K562 (cell line): ENCODE results near the gene ACAT1. TPM values are rescaled to one million over a fixed set of nuclear protein-coding genes. Genes with fewer than 3 reads are reported as not detected.
"Not testable (repeated sequence)": the region's sequence is repeated elsewhere in the genome, so short reads cannot be mapped to it uniquely, and the experiment has no call there.

Source experiments
- ATAC-seq: fragments of 200-7000 bp; cut with Tn5 transposase; 3 replicates; pipeline ENCODE4 v1.9.1; 2020; ENCODE audit warnings: moderate library complexity
- BruUV-seq: library from RNA; stranded (reverse); fragments of 400-500 nt; replicated peaks from 2 replicates; lab custom pipeline; 2021; lab: Mats Ljungman, UMichigan
- CTCF ChIA-PET: fragments of 300-600 bp; formaldehyde crosslinking; extraction: SDS; loops from one replicate; lab custom pipeline; 2021; ENCODE audit warnings: low intra/inter-chr PET ratio; lab: Yijun Ruan, JAX
- POLR2A ChIA-PET: fragments of 300-600, 350-650 bp; sonication (Branson Sonifier 250); formaldehyde crosslinking; extraction: SDS; loops from one replicate; lab custom pipeline; 2021; ENCODE audit warnings: antibody characterized with exemption, inconsistent platforms; lab: Yijun Ruan, JAX
- DNase-seq, 4 experiments: peaks; one replicate each; pipeline versions ENCODE4 v3.0.0 to v3.0.0-alpha.2; 2011 to 2018; ENCODE audit warnings: low spot score in 3 of 4, mixed read lengths in 3 of 4; ENCODE audit errors: extremely low read depth in 1 of 4
- FAIRE-seq: peaks from 2 replicates; lab custom pipeline; 2011; peaks lifted over from hg19 to GRCh38; lab: Jason Lieb, UNC
- H2AFZ ChIP-seq: 2 replicates; pipeline ENCODE4 v1.6.0; 2011; ENCODE audit warnings: low read depth, low read length, control low read depth, inconsistent platforms
- H3K27ac ChIP-seq: fragments of 200-600 bp; 3 replicates; pipeline ENCODE4 v1.8.0; 2011; ENCODE audit warnings: low read depth, mild to moderate bottlenecking, control low read depth, inconsistent platforms, low read length, moderate library complexity, mixed read lengths; ENCODE audit errors: extremely low read depth
- H3K27me3 ChIP-seq, 2 experiments: fragments of 300-600 bp in 1 of 2; 2 replicates in 1 of 2; 3 replicates in 1 of 2; pipeline versions ENCODE4 v1.6.0 to v1.8.0; 2011; ENCODE audit warnings: inconsistent platforms in 2 of 2, low read length in 2 of 2, mild to moderate bottlenecking in 1 of 2, mixed read lengths in 1 of 2, moderate library complexity in 1 of 2; ENCODE audit not compliant: control insufficient read depth in 2 of 2, insufficient read depth in 2 of 2
- H3K36me3 ChIP-seq: fragments of 300-600 bp; 3 replicates; pipeline ENCODE4 v1.8.0; 2011; ENCODE audit warnings: mild to moderate bottlenecking, low read length, inconsistent platforms; ENCODE audit not compliant: control insufficient read depth, insufficient read depth
- H3K4me1 ChIP-seq, 2 experiments: fragments of 200-600 bp in 1 of 2; replicated peaks in 1 of 2; 2 replicates in 1 of 2; 3 replicates in 1 of 2; pipeline versions ENCODE4 v1.5.1 to v1.8.0; 2011; ENCODE audit warnings: inconsistent platforms in 2 of 2, low read length in 2 of 2, mild to moderate bottlenecking in 1 of 2, mixed read lengths in 1 of 2, moderate library complexity in 1 of 2; ENCODE audit not compliant: control insufficient read depth in 2 of 2, insufficient read depth in 2 of 2
- H3K4me2 ChIP-seq: 2 replicates; pipeline ENCODE4 v1.6.1; 2011; ENCODE audit warnings: low read length, control low read depth, inconsistent platforms, mixed read lengths; ENCODE audit not compliant: insufficient read depth
- H3K4me3 ChIP-seq: fragments of 200-600 bp; sonication (generic), shearing (Covaris generic); 2 replicates; pipeline ENCODE4 v1.5.1; 2016; ENCODE audit warnings: control low read depth, inconsistent platforms
- H3K79me2 ChIP-seq: fragments of 200-600 bp; 3 replicates; pipeline ENCODE4 v1.8.0; 2011; ENCODE audit warnings: low read length, inconsistent platforms; ENCODE audit not compliant: control insufficient read depth, insufficient read depth
- H3K9ac ChIP-seq, 2 experiments: 2 replicates each; pipeline versions ENCODE4 v1.6.0 to v1.6.1; 2011; ENCODE audit warnings: low read depth in 2 of 2, low read length in 2 of 2, control low read depth in 1 of 2, inconsistent platforms in 1 of 2, mild to moderate bottlenecking in 1 of 2, mixed read lengths in 1 of 2; ENCODE audit not compliant: insufficient read depth in 1 of 2
- H3K9me1 ChIP-seq: one replicate; pipeline ENCODE4 v1.6.0; 2011; ENCODE audit warnings: inconsistent platforms, mild to moderate bottlenecking, low read length, moderate library complexity; ENCODE audit not compliant: control insufficient read depth, insufficient read depth
- H3K9me3 ChIP-seq: replicated peaks from 2 replicates; pipeline ENCODE4 v1.5.1; 2011; ENCODE audit warnings: low read depth, low read length, inconsistent platforms; ENCODE audit not compliant: control insufficient read depth, insufficient read depth
- H4K20me1 ChIP-seq: replicated peaks from 2 replicates; pipeline ENCODE4 v1.6.1; 2011; ENCODE audit warnings: low read length, inconsistent platforms, mixed read lengths; ENCODE audit not compliant: control insufficient read depth, insufficient read depth
- GATA2 ChIP-seq: sonication (generic); formaldehyde crosslinking; IDR thresholded peaks from 2 replicates; pipeline ENCODE4 v1.4.0; 2020; ENCODE audit warnings: mild to moderate bottlenecking, missing genetic modification reagents
- MBD1 ChIP-seq: fragments of 250-450 bp; sonication (Bioruptor Pico); IDR thresholded peaks from 2 replicates; pipeline ENCODE4 v1.8.0; 2022; ENCODE audit warnings: inconsistent platforms
- MECOM ChIP-seq: fragments of 250-450 bp; sonication (Bioruptor Pico); IDR thresholded peaks from 2 replicates; pipeline ENCODE4 v1.8.0; 2022; ENCODE audit warnings: inconsistent platforms
- SMARCE1 ChIP-seq: fragments of 450-650 bp; IDR thresholded peaks from 2 replicates; pipeline ENCODE4 v1.7.1; 2016; ENCODE audit warnings: mild to moderate bottlenecking
- USF1 ChIP-seq: sonication (generic); formaldehyde crosslinking; IDR thresholded peaks from 2 replicates; pipeline ENCODE4 v1.9.0; 2022; ENCODE audit warnings: mild to moderate bottlenecking, missing genetic modification reagents
- WGBS: fragments of 100-300 bp; shearing (Covaris generic); methylation state at CpG from one replicate; pipeline ENCODE4 v1.1.6; 2016; ENCODE audit warnings: low coverage, mixed read lengths; ENCODE audit not compliant: insufficient coverage; ENCODE audit errors: missing lambda C conversion rate; 5-methylcytosine and 5-hydroxymethylcytosine counted together
- in situ Hi-C: fragments of 300-500 bp; cut with MboI; formaldehyde crosslinking; loops from 4 replicates; pipeline ENCODE4 v1.15.0; 2018; ENCODE audit warnings: inconsistent platforms, mixed read lengths
- intact Hi-C: fragments of 100-400 bp; cut with micrococcal nuclease; formaldehyde crosslinking; loops from 2 replicates; pipeline ENCODE4 v1.14.2; 2022
- polyA plus RNA-seq, 8 experiments: library from polyadenylated mRNA; depleted of rRNA in 4 of 8; stranded (reverse) in 5 of 8; unstranded in 3 of 8; fragments of >200 nt; fragmentation: Nextera tagmentation in 2 of 8; fragmentation: Illumina TruSeq in 1 of 8; extraction: Ambion mirVana in 2 of 8; extraction: Trizol in 1 of 8; gene quantifications; 2 replicates each; pipeline versions ENCODE4 v1.2.1 to v1.2.3, GENCODE V29; 2011 to 2014; ENCODE audit warnings: inconsistent platforms in 1 of 8, missing spikeins in 1 of 8
- total RNA-seq, 7 experiments: library from RNA; depleted of rRNA in 6 of 7; stranded (reverse); fragments of >200 nt in 6 of 7; fragmentation: Illumina TruSeq in 2 of 7; extraction: Trizol in 2 of 7; gene quantifications; 2 replicates each; pipeline versions ENCODE4 v1.2.1 to v1.2.3, GENCODE V29; 2011 to 2021; ENCODE audit warnings: low replicate concordance in 1 of 7

ACAT1 gene
- total and polyA plus RNA-seq, 9 of the 15 experiments (the other 6 are each of a cell fraction or from before 2014, with no cell fraction given) = 65.1 to 204 (median 104) TPM

GRCh38 chr11:108120936-108121273 is 462 bp upstream of the ACAT1 start:
- FAIRE-seq = peak; percentile 11
- not testable (repeated sequence) for H3K9me1 ChIP-seq, DNase-seq, H4K20me1 ChIP-seq, BruUV-seq, H3K9me3 ChIP-seq, H3K36me3 ChIP-seq, H3K27me3 ChIP-seq
- in situ Hi-C loops (loop anchor here (5.0 kb wide), 1 partner anchor 521 kb away; no protein-coding TSS in a partner anchor), intact Hi-C loops (loop anchor here (2.0 to 10.0 kb wide), 4 partner anchors 100 to 471 kb away; partner anchors contain the start of genes EXPH5 and POGLUT3)
- WGBS = 19% methylated on average over 7 of the region's 7 CpGs
- CTCF ChIA-PET = interaction anchor here (0.6 to 0.9 kb wide), 3 partner anchors 527 to 545 kb away, joined by 3 to 5 read pairs (median 3); no protein-coding TSS in a partner anchor
- Histone ChIP-seq H2AFZ (peak overlapping the region; percentile 87), H3K9ac (peak overlapping the region; percentile 19 to 96; a peak in 3 of 4 replicates), H3K4me3 (peak overlapping the region; percentile 58), H3K4me1 (peaks cover 29 to 30% of the 10 kb centered on the region in 2 experiments; a peak in 4 of 5 replicates), H3K79me2 (peaks cover 41% of the 10 kb centered on the region), H3K4me2 (peak overlapping the region; percentile 84), H3K27ac (peak overlapping the region; percentile 18; the same call in 1 of the 3 replicates)
- peak; percentile 28; the same call in 1 of the 2 replicates for TF ChIP-seq GATA2 (CRISPR knock-in tag)
- 0 out of 2 replicates have a peak, but pooled peaks have one; percentile 38 for TF ChIP-seq MBD1
- TF ChIP-seq MECOM (CRISPR knock-in tag) = 0 out of 2 replicates have a peak, but pooled peaks have one; percentile 14
- TF ChIP-seq USF1 (CRISPR knock-in tag) = 0 out of 2 replicates have a peak, but pooled peaks have one; percentile 15
- TF ChIP-seq SMARCE1 = 0 out of 2 replicates have a peak, but pooled peaks have one; percentile 28
- peak; percentile 12 for ATAC-seq
- POLR2A ChIA-PET = interaction anchor here (0.7 to 1.5 kb wide), 4 partner anchors 13 to 523 kb away, joined by 3 to 4 read pairs (median 3); no protein-coding TSS in a partner anchor
